SK-N-SH (cell line): ENCODE data around the gene FAM89B. TPM values are rescaled to one million over a fixed set of nuclear protein-coding genes. Genes with fewer than 3 reads are reported as not detected.

Experiments used
- CTCF ChIP-seq: fragments of 200-600 bp; sonication (generic); IDR thresholded peaks from 2 replicates; pipeline ENCODE4 v1.6.1; 2017; ENCODE audit warnings: antibody characterized with exemption, mild to moderate bottlenecking, moderate library complexity
- FOSL2 ChIP-seq: IDR thresholded peaks from 2 replicates; pipeline ENCODE4 v1.4.0; 2012; ENCODE audit warnings: low read depth, mild to moderate bottlenecking, moderate library complexity, borderline replicate concordance
- FOXJ3 ChIP-seq: sonication (generic); formaldehyde crosslinking; IDR thresholded peaks from 2 replicates; pipeline ENCODE4 v1.5.1; 2020; ENCODE audit warnings: mild to moderate bottlenecking, missing genetic modification reagents
- FOXM1 ChIP-seq: IDR thresholded peaks from 2 replicates; pipeline ENCODE4 v1.4.0; 2012; ENCODE audit warnings: low read depth, mild to moderate bottlenecking
- MEF2A ChIP-seq: IDR thresholded peaks from 2 replicates; pipeline ENCODE4 v1.4.0; 2012; ENCODE audit warnings: low read depth, borderline replicate concordance
- MXI1 ChIP-seq: IDR thresholded peaks from 2 replicates; pipeline ENCODE4 v1.6.1; 2012; ENCODE audit warnings: mild to moderate bottlenecking, low read depth, low read length, improper control_type of control experiment
- NFIC ChIP-seq: IDR thresholded peaks from 2 replicates; pipeline ENCODE4 v1.4.0; 2012; ENCODE audit warnings: borderline replicate concordance
- NRF1 ChIP-seq: IDR thresholded peaks from 2 replicates; pipeline ENCODE4 v1.6.1; 2012; ENCODE audit warnings: low read depth, mild to moderate bottlenecking, low read length
- REST ChIP-seq: IDR thresholded peaks from 2 replicates; pipeline ENCODE4 v1.6.1; 2012; ENCODE audit warnings: mild to moderate bottlenecking, low read depth, low read length, moderate library complexity
- RFX5 ChIP-seq: IDR thresholded peaks from 2 replicates; pipeline ENCODE4 v1.6.1; 2012; ENCODE audit warnings: mild to moderate bottlenecking, improper control_type of control experiment, low read length
- TAF1 ChIP-seq: IDR thresholded peaks from 2 replicates; pipeline ENCODE4 v1.6.1; 2012; ENCODE audit warnings: low read depth, mild to moderate bottlenecking, low read length, moderate library complexity, borderline replicate concordance
- YY1 ChIP-seq: IDR thresholded peaks from 2 replicates; pipeline ENCODE4 v1.4.0; 2012; ENCODE audit warnings: low read depth, mild to moderate bottlenecking
- polyA plus RNA-seq, 3 experiments: library from polyadenylated mRNA; depleted of rRNA; stranded (reverse); fragments of >200 nt; gene quantifications; 2 replicates each; pipeline ENCODE4 v1.2.3, GENCODE V29; 2012
- TF ChIP-seq, protein P1 (sequence below): IDR thresholded peaks from 2 replicates; pipeline ENCODE4 v1.4.0; 2012; ENCODE audit warnings: low read depth, borderline replicate concordance
- TF ChIP-seq, protein P2 (sequence below): IDR thresholded peaks from 2 replicates; pipeline ENCODE4 v1.4.0; 2012; ENCODE audit warnings: low read depth
- TF ChIP-seq, protein P3 (sequence below): fragments of 150-350 bp; IDR thresholded peaks from 2 replicates; pipeline ENCODE4 v1.6.1; 2017; ENCODE audit warnings: antibody characterized with exemption, low read length, low read depth, borderline replicate concordance

FAM89B gene
- polyA plus RNA-seq, 1 of the 3 experiments (the other 2 are of a cell fraction): 65.3 TPM

DNA sequence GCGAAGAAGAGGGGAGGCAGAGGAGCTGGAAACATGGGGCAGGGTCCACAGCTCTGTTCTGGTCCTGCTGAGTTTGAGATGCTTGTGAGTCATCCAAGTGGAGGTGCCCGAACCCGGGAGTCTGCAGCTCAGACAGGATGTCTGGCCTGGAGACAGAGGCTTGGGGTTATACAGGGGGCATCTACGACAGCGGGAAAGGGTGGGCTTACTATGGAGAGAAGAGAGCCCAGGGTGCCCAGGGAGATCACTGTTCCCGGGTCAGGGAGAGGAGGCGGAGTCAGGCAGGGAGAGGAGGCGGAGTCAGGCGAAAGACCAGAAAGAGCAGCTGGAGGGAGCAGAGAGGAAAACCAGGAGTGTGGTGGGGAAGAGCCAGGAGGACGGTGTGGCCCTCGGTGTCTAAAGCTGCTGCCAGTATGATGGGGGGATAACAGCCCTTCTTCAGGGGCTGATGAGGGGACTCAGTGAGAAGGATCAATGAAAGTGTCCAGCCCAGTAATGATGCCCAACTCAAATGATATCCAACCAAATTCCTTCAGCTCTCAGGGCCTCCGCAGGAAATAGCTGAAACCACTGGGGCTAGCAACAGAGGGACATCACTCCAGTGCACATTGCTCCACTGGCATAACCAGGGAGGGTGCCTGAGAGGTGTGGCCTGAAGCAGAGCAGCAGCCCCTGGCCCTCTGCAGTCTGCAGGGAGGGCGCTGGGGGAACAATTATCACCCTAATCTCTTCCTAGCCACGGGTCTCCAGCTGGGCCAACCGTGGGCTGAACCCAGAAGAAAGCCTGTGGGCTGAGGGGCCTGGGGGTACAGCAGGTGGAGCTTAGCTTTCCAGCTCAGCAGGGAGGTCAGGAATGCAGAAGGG is 11.6 kb upstream of the FAM89B start (continued):
- TF ChIP-seq, protein P1, sequence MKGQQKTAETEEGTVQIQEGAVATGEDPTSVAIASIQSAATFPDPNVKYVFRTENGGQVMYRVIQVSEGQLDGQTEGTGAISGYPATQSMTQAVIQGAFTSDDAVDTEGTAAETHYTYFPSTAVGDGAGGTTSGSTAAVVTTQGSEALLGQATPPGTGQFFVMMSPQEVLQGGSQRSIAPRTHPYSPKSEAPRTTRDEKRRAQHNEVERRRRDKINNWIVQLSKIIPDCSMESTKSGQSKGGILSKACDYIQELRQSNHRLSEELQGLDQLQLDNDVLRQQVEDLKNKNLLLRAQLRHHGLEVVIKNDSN: no peak
- TF ChIP-seq, protein P2, sequence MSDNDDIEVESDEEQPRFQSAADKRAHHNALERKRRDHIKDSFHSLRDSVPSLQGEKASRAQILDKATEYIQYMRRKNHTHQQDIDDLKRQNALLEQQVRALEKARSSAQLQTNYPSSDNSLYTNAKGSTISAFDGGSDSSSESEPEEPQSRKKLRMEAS: no peak
- TF ChIP-seq MXI1 (no peak; the same call in 1 of the 2 replicates), FOXJ3 (CRISPR knock-in tag) (no peak), FOSL2 (peak; percentile 67; the same call in 1 of the 2 replicates), TAF1 (no peak), RFX5 (no peak), NRF1 (no peak), REST (no peak), YY1 (no peak), MEF2A (no peak), CTCF (no peak), NFIC (0 out of 2 replicates have a peak, but pooled peaks have one; percentile 26), FOXM1 (no peak)
- TF ChIP-seq, protein P3, sequence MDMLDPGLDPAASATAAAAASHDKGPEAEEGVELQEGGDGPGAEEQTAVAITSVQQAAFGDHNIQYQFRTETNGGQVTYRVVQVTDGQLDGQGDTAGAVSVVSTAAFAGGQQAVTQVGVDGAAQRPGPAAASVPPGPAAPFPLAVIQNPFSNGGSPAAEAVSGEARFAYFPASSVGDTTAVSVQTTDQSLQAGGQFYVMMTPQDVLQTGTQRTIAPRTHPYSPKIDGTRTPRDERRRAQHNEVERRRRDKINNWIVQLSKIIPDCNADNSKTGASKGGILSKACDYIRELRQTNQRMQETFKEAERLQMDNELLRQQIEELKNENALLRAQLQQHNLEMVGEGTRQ: no peak
